Progenitor cell of endocrine pancreas (in vitro differentiated cells): ENCODE results near the gene COL26A1. TPM values are rescaled to one million over a fixed set of nuclear protein-coding genes. Genes with fewer than 3 reads are reported as not detected.

Experiments used
- DNase-seq: peaks from one replicate; pipeline ENCODE4 v3.0.0; 2021; ENCODE audit warnings: low spot score; ENCODE audit not compliant: unreplicated experiment
- H3K27ac Mint-ChIP-seq: 2 replicates; pipeline ENCODE4 v1.8.0; 2021; ENCODE audit warnings: mild to moderate bottlenecking, moderate library complexity, mixed read lengths
- H3K27me3 Mint-ChIP-seq: 2 replicates; pipeline ENCODE4 v1.8.0; 2021; ENCODE audit warnings: mixed read lengths
- H3K36me3 Mint-ChIP-seq: 2 replicates; pipeline ENCODE4 v1.8.0; 2022; ENCODE audit warnings: mixed read lengths; ENCODE audit not compliant: insufficient read depth
- H3K4me1 Mint-ChIP-seq: 2 replicates; pipeline ENCODE4 v1.8.0; 2021; ENCODE audit warnings: low read depth, mixed read lengths
- H3K4me3 Mint-ChIP-seq: 2 replicates; pipeline ENCODE4 v1.8.0; 2021; ENCODE audit warnings: low read depth, mild to moderate bottlenecking, moderate library complexity, mixed read lengths
- H3K9me3 Mint-ChIP-seq: 2 replicates; pipeline ENCODE4 v1.8.0; 2021; ENCODE audit warnings: low read depth, mixed read lengths
- total RNA-seq: library from RNA; stranded (reverse); gene quantifications from 2 replicates; pipeline ENCODE4 v1.2.1, GENCODE V29; 2021
- TF ChIP-seq, protein P1 (sequence below): fragments of 200-600 bp; sonication (generic); IDR thresholded peaks from one replicate; pipeline ENCODE4 v1.5.0; 2021; ENCODE audit warnings: antibody characterized with exemption, mild to moderate bottlenecking; ENCODE audit not compliant: unreplicated experiment

Gene COL26A1
- total RNA-seq, 1 donor from 2014 or later: 46.2 TPM

DNA sequence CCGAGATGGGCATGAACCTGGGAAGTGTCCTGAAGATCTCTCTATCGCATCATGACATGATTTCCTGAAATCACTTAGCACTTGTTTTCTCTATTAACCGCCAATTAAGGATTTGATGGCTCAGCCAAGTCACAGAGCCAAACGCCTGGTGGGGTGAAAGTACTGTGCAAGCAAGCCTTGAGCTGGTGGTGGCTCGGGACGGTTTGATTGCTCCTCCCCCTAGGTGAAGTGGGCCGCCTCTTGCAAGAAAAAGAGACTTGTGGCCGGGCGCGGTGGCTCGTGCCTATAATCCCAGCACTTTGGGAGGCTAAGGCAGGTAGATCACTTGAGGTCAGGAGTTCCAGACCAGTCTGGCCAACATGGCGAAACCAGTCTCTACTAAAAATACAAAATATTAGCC is 50.3 kb downstream of the COL26A1 start:
- TF ChIP-seq, protein P1, sequence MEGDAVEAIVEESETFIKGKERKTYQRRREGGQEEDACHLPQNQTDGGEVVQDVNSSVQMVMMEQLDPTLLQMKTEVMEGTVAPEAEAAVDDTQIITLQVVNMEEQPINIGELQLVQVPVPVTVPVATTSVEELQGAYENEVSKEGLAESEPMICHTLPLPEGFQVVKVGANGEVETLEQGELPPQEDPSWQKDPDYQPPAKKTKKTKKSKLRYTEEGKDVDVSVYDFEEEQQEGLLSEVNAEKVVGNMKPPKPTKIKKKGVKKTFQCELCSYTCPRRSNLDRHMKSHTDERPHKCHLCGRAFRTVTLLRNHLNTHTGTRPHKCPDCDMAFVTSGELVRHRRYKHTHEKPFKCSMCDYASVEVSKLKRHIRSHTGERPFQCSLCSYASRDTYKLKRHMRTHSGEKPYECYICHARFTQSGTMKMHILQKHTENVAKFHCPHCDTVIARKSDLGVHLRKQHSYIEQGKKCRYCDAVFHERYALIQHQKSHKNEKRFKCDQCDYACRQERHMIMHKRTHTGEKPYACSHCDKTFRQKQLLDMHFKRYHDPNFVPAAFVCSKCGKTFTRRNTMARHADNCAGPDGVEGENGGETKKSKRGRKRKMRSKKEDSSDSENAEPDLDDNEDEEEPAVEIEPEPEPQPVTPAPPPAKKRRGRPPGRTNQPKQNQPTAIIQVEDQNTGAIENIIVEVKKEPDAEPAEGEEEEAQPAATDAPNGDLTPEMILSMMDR: no peak
- H3K27me3 Mint-ChIP-seq: no peaks in the 10 kb centered on the region
- peaks cover 15% of the 10 kb centered on the region for H3K36me3 Mint-ChIP-seq
- no peak for DNase-seq
- H3K4me3 Mint-ChIP-seq: no peak overlapping the region
- peaks cover 15% of the 10 kb centered on the region for H3K9me3 Mint-ChIP-seq
- no peak overlapping the region for H3K27ac Mint-ChIP-seq
- no peaks in the 10 kb centered on the region for H3K4me1 Mint-ChIP-seq

DNA sequence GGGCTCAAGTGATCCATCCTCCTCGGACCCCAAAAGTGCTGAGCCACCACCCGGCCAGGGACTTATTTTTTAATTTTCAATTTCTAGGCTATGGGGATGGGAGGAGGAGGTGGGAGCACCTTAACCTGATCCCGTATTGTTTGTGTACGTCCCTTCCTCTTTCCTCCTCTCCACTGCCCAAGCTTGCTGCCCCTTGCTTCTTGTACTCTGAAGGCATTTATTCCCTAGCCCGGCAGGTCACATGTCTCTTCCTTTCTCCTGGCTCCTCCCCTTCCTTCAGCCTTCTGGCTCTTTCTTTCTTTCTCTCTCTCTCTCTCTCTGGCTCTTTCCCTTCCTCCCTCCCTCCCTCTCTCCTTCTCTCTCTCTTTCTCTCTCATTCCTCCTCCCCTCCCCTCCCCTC is 56.0 kb downstream of the COL26A1 start:
- Mint-ChIP-seq H3K4me1 (no peaks in the 10 kb centered on the region), H3K27ac (no peak overlapping the region), H3K27me3 (no peaks in the 10 kb centered on the region), H3K36me3 (peaks cover 6% of the 10 kb centered on the region), H3K4me3 (no peak overlapping the region), H3K9me3 (no peaks in the 10 kb centered on the region)
- TF ChIP-seq, protein P1: no peak
- DNase-seq: no peak

DNA sequence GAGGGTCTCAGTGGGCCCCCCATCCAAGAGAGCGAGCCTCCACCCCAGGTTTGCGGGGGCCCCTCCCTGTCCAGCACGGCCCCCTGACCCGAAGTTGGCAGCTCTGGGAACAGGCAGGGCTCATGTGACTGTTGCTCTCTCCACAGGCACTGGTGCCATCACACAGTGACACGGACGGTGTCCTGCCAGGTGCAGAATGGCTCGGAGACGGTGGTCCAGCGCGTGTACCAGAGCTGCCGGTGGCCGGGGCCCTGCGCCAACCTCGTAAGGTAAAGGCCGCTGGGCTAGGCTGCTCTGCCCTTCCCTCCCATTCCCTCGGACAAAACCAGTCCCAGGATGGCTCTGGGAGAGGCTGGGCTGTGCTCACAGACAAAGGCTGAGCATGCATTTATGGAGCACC is 57.2 kb downstream of the COL26A1 start:
- Mint-ChIP-seq H3K27me3 (no peaks in the 10 kb centered on the region), H3K27ac (no peak overlapping the region), H3K9me3 (no peaks in the 10 kb centered on the region), H3K36me3 (peaks cover 6% of the 10 kb centered on the region), H3K4me3 (no peak overlapping the region), H3K4me1 (no peaks in the 10 kb centered on the region)
- DNase-seq: no peak
- TF ChIP-seq, protein P1: no peak

DNA sequence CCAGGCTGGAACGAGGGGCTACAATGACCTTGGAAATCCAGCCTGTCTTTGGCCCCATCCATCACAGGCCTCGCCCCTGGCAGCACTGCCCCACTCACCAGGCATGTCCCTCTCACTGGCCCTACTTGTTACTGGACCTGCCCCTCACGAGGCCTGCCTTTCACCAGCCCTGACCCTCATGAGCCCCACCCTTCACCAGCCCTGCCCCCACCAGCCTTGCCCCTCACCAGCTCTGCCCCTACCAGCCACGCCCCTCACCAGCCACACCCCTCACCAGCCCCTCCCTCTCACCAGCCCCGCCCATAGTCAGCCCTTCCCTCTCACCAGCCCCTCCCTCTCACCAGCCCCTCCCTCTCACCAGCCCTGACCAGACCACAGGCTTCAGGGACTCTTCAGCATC is 57.8 kb downstream of the COL26A1 start:
- no peak overlapping the region for H3K27ac Mint-ChIP-seq
- no peaks in the 10 kb centered on the region for H3K9me3 Mint-ChIP-seq
- TF ChIP-seq, protein P1: no peak

DNA sequence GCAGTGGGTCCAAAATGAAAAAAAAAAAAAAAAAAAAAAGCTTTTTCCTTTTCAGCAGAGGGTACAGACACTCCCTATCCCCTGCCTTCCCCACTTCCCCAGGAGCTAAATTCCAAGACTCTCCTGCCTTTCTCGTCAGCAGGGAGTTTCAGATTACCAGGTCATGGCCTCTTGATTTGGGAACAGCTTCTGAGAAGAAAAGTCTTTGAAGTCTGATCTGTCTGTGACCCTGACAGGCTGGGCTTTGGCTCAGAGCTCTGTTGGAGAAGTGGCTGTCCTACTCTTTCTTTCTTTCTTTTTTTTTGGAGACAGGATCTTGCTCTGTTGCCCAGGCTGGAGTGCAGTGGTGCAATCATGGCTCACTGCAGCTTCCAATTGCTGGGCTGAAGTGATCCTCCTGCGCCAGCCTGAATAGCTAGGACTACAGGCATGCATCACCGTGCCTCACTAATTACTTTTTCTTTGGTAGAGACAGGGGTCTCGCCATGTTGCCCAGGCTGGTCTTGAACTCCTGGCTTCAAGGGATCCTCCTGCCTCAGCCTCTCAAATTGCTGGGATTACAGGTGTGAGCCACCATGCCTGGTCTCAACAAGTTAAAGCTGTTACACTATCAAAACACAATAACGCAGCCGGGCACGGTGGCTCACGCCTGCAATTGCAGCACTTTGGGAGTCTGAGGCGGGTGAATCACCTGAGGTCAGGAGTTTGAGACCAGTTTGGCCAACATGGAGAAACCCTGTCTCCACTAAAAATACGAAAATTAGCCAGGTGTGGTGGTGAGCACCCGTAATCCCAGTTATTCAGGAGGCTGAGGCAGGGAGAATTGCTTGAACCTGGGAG is 59.9 kb downstream of the COL26A1 start:
- Mint-ChIP-seq H3K27ac (no peak overlapping the region), H3K4me3 (no peak overlapping the region), H3K9me3 (no peaks in the 10 kb centered on the region), H3K27me3 (no peaks in the 10 kb centered on the region), H3K36me3 (peaks cover 4% of the 10 kb centered on the region), H3K4me1 (no peaks in the 10 kb centered on the region)
- TF ChIP-seq, protein P1: no peak
- DNase-seq: no peak

More for the DNA sequence above, 57.8 kb downstream of the COL26A1 start:
- Mint-ChIP-seq H3K4me1 (no peaks in the 10 kb centered on the region), H3K4me3 (no peak overlapping the region), H3K36me3 (peaks cover 6% of the 10 kb centered on the region), H3K27me3 (no peaks in the 10 kb centered on the region)
- DNase-seq: no peak
